Right lobe of liver (tissue), 4 donors: ENCODE results near the gene MMP1.

Experiments
- CTCF ChIP-seq, 4 donors: fragments of 200-600 bp in 3 of 4; fragments of 450-650 bp in 1 of 4; IDR thresholded peaks; one replicate each; pipeline versions ENCODE4 v1.5.1 to v1.8.0; 2016 to 2022; ENCODE audit warnings: antibody characterized with exemption in 4 of 4, mild to moderate bottlenecking in 2 of 4
- POLR2A ChIP-seq: fragments of 450-650 bp; IDR thresholded peaks from one replicate; pipeline ENCODE4 v1.6.1; 2017; ENCODE audit warnings: antibody characterized with exemption, mild to moderate bottlenecking
- donor health status: DM: no; HTN: no; CAD: no.
- donor health status: DM: no; HTN: no; CAD: no.
- donor health status: DM: no; HTN: yes; CAD: no.

GRCh38 chr11:102783016-102783415 lies 14.9 kb downstream of the MMP1 start:
- TF ChIP-seq CTCF (IDR thresholded peaks at IDR 0.05), result no peak
- no peak for TF ChIP-seq POLR2A
